ENCODE measurements around the gene TP53AIP1. TPM values are rescaled to one million over a fixed set of nuclear protein-coding genes. Genes with fewer than 3 reads are reported as not detected.

The TP53AIP1 gene, protein sequence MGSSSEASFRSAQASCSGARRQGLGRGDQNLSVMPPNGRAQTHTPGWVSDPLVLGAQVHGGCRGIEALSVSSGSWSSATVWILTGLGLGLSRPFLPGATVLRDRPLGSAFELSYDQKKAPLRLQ
- polyA plus RNA-seq, result 0.31 TPM
- long read RNA-seq, donor 1, result 0 reads
- long read RNA-seq, donor 2, result 0 reads
- long read RNA-seq, donor 3, result 0 reads
- long read RNA-seq, donor 4, result 0 reads
- long read RNA-seq, donor 5, result 0 reads
- long read RNA-seq, donor 6, result 0 reads
- long read RNA-seq, donor 7, result 0 reads
- long read RNA-seq, donor 8, result 0 reads
- long read RNA-seq, donor 9, result 0 reads
- long read RNA-seq, donor 10, result 0 reads
- long read RNA-seq, donor 11, result 0 reads

DNA sequence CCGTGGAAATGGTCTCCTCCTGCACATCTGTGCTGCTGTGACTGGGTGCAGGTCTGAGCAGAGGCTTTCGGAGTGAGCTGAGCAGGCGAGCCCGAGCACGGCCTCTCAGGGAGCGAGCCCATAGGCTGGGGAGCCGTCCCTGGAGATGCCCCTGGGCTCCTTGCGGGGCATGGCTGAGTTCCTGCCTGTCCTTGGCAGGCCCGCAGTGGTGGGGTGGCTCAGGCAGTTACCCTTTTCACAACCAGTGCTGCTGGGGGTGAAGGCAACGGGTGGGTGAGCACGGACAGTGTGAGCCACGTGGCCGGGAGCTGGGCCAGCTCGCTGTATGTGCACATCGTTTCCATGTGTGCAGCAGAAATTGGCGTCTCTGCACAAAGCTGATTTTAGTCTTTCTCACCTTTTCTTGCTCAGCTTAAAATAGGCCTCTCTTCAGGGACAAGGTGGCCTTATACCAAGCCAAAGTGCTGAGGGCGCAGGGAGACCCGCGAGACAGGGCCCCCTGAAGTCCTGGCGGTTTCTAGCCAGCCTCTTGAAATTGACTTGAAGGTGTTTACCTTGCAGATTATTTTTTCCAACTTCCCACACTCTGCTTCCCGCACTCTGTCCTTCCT, at the start of gene TP53AIP1:
Gene TP53AIP1 (minus strand): TSS at position 55 of the 611 bp plus-strand sequence. CDS start 5,053 bp downstream, outside the sequence.
- Histone ChIP-seq H3K36me3 (ENCODE audit: control insufficient read depth, insufficient read depth, low read length) (no peaks in the 10 kb centered on the region), H3K4me3 (ENCODE audit: low read length) (no peak within 1 kb of the TSS), H3K4me1 (ENCODE audit: control insufficient read depth, insufficient read depth, low read length) (no peaks in the 10 kb centered on the region), H3K27ac (ENCODE audit: low read length) (no peak within 1 kb of the TSS), H3K9me3 (ENCODE audit: control insufficient read depth, low read depth, low read length) (no peaks in the 10 kb centered on the region), H3K27me3 (ENCODE audit: control insufficient read depth, insufficient read depth, low read length) (no peaks in the 10 kb centered on the region)
- DNase-seq, result no peak
- WGBS (ENCODE audit: insufficient coverage, low lambda C conversion rate), result 67% methylated on average over 1 of the region's 21 CpGs

DNA sequence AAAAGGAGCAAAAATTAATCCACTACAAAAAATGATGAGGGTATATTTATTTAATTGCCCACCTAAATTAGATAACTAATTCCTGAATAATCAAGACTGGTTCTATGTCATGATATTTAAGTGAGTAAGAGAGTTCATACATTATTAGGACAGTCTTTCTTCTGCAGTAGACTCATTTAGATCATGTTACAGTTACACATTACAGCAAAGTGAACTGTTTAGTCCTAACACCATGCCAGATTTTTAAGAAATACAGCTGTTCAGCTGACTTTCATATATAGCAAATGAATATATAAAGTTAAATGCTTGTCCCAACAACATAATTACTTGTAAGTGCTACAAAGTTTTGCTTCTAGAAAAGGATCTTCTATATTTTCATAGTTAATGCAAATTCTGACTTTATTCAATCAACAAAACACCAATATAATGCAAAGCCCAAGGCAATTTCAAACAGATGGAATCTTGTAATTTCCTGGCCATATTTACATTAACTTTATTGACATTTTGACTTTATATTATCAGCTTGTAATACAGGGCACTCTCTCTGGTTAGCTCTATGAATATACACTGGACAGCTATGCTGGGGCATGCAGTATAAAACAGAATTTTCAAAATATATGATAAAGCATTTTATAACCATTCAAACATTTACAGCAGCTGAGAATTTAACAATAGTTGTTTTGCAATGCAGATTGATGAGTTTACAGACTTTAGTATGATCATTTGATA, 45.7 kb upstream of the TP53AIP1 start:
- Histone ChIP-seq H3K27me3 (ENCODE audit: control insufficient read depth, insufficient read depth, low read length) (no peaks in the 10 kb centered on the region), H3K4me1 (ENCODE audit: control insufficient read depth, insufficient read depth, low read length) (no peaks in the 10 kb centered on the region), H3K9me3 (ENCODE audit: control insufficient read depth, low read depth, low read length) (no peaks in the 10 kb centered on the region), H3K36me3 (ENCODE audit: control insufficient read depth, insufficient read depth, low read length) (no peaks in the 10 kb centered on the region), H3K27ac (ENCODE audit: low read length) (no peak overlapping the region), H3K4me3 (ENCODE audit: low read length) (no peak overlapping the region)
- no peak for DNase-seq

DNA sequence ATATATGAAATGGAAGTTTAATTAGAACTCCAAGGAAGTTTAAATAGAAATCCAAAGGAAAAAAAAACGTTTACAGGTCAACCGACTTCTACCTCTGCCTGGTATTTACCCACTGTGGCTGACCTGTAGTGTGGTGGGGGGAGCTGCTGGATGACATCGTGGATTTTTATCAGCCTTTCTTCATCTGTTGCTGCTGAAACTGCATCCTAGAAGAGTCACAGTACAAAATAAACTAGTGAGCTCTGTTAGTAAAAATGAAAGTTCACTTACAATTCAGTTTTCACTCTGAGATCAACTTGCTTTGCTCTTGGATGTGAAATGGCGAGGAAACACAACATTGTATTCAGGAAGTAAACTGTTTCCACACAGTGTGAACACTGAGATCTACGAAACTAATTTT, 43.2 kb upstream of the TP53AIP1 start:
- Histone ChIP-seq H3K36me3 (ENCODE audit: control insufficient read depth, insufficient read depth, low read length) (peaks cover 5% of the 10 kb centered on the region), H3K27me3 (ENCODE audit: control insufficient read depth, insufficient read depth, low read length) (no peaks in the 10 kb centered on the region)
- no CpG with 5 or more reads among the region's 5 CpGs for WGBS (ENCODE audit: insufficient coverage, low lambda C conversion rate)

DNA sequence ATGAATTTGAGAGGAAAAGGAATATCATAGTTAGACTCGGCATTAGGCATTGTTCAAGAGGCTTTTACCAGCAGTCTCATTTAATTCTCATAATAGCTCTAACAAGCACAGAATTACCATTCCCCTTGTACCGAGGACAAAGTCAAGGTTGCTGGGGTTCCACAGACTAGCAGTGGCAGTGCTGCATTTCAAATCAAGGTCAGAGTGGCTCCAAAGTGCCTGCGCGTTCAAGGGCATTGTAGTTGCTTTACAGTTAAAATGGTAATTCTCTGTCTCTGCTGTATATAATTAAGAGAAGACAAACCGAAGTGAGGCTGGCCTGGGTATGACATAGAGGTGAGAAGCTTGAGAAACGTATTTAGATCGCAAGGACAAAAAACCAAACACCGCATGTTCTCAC, 40.4 kb upstream of the TP53AIP1 start:
- WGBS (ENCODE audit: insufficient coverage, low lambda C conversion rate), result 86% methylated on average over 3 of the region's 8 CpGs
- Histone ChIP-seq H3K9me3 (ENCODE audit: control insufficient read depth, low read depth, low read length) (no peaks in the 10 kb centered on the region), H3K4me3 (ENCODE audit: low read length) (no peak overlapping the region), H3K36me3 (ENCODE audit: control insufficient read depth, insufficient read depth, low read length) (peaks cover 9% of the 10 kb centered on the region), H3K4me1 (ENCODE audit: control insufficient read depth, insufficient read depth, low read length) (no peaks in the 10 kb centered on the region), H3K27ac (ENCODE audit: low read length) (no peak overlapping the region), H3K27me3 (ENCODE audit: control insufficient read depth, insufficient read depth, low read length) (no peaks in the 10 kb centered on the region)
- no peak for DNase-seq

More for the DNA sequence above, 43.2 kb upstream of the TP53AIP1 start:
- DNase-seq, result no peak
- no peak overlapping the region for H3K4me3 ChIP-seq (ENCODE audit: low read length)
- H3K4me1 ChIP-seq (ENCODE audit: control insufficient read depth, insufficient read depth, low read length), result no peaks in the 10 kb centered on the region
- H3K27ac ChIP-seq (ENCODE audit: low read length), result no peak overlapping the region
- H3K9me3 ChIP-seq (ENCODE audit: control insufficient read depth, low read depth, low read length), result no peaks in the 10 kb centered on the region

DNA sequence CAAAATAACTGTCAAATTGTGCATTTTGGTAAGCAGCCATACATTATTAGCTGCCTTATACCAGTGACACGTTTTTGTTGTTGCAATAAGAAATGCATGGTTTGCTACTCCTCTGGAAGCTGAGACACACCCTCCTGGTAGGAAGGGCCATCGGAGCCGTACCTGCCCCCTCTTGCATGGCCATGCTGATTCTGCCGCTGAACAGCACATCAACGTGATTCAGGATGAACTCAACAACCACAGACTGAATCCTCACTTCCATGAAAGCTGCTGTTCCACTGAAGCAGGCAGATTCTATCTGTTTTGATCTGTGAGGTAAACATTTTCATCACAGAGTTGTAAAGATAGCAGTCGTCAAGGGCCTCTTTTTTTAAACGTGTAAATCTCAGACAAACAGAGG, 38.6 kb upstream of the TP53AIP1 start:
- Histone ChIP-seq H3K4me1 (ENCODE audit: control insufficient read depth, insufficient read depth, low read length) (no peaks in the 10 kb centered on the region), H3K27me3 (ENCODE audit: control insufficient read depth, insufficient read depth, low read length) (no peaks in the 10 kb centered on the region), H3K36me3 (ENCODE audit: control insufficient read depth, insufficient read depth, low read length) (peaks cover 20% of the 10 kb centered on the region), H3K27ac (ENCODE audit: low read length) (no peak overlapping the region), H3K9me3 (ENCODE audit: control insufficient read depth, low read depth, low read length) (no peaks in the 10 kb centered on the region), H3K4me3 (ENCODE audit: low read length) (no peak overlapping the region)
- no peak for DNase-seq
- WGBS (ENCODE audit: insufficient coverage, low lambda C conversion rate), result no CpG with 5 or more reads among the region's 7 CpGs

DNA sequence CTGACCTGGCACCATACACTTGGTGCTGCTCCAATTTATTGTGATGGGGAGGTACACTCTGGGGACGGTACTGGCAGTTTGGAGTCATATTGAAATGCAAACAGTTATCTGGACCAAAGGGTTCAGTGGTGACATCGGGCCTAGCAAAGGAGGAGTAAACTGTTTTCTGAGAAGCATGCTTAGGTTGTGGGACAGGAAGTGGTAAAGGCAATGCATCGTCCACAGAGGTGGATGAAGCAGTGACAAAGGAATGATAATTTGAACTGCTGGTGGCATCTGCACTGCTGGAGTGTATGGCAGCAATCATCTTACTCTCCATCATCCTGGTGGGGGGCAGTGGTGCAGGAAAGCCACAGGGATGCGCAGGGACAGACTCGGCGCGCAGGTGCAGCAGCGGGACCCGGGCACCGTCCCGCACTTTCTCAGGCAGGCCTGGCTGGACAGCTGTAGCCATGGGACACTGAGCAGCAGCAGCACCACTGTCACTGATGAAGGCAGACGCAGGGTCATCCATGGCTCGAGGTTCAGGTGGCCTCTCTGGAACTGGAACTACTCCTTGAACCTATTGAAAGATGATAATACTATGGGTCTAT, 28.0 kb upstream of the TP53AIP1 start:
- H3K4me1 ChIP-seq (ENCODE audit: control insufficient read depth, insufficient read depth, low read length), result no peaks in the 10 kb centered on the region
- DNase-seq, result no peak
- H3K4me3 ChIP-seq (ENCODE audit: low read length), result no peak overlapping the region
- no peaks in the 10 kb centered on the region for H3K9me3 ChIP-seq (ENCODE audit: control insufficient read depth, low read depth, low read length)
- H3K36me3 ChIP-seq (ENCODE audit: control insufficient read depth, insufficient read depth, low read length), result peaks cover 68% of the 10 kb centered on the region
- H3K27ac ChIP-seq (ENCODE audit: low read length), result no peak overlapping the region
- H3K27me3 ChIP-seq (ENCODE audit: control insufficient read depth, insufficient read depth, low read length), result no peaks in the 10 kb centered on the region
- no CpG with 5 or more reads among the region's 13 CpGs for WGBS (ENCODE audit: insufficient coverage, low lambda C conversion rate)

DNA sequence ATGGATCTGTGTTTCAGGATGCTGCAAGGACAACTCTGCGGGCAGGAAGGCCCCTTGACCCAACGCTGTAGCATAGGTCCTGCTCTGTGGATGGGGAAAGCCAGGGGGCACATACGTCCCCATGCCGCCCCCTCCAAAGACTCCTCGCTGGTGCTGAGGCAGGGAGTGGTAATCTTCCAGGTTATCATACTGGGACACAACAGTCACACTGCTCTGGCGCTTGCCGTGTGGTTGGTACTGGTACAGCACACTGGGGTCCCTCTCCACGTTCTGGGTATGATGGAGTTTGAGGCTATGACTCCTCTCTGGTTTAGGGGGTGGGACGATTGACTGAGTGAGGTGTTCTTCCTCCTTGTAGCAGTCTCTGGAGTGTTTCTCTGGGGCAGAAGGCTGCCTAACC, 26.2 kb upstream of the TP53AIP1 start:
- Histone ChIP-seq H3K27me3 (ENCODE audit: control insufficient read depth, insufficient read depth, low read length) (no peaks in the 10 kb centered on the region), H3K9me3 (ENCODE audit: control insufficient read depth, low read depth, low read length) (no peaks in the 10 kb centered on the region), H3K4me3 (ENCODE audit: low read length) (no peak overlapping the region), H3K27ac (ENCODE audit: low read length) (no peak overlapping the region), H3K4me1 (ENCODE audit: control insufficient read depth, insufficient read depth, low read length) (no peaks in the 10 kb centered on the region), H3K36me3 (ENCODE audit: control insufficient read depth, insufficient read depth, low read length) (peaks cover 53% of the 10 kb centered on the region)
- no CpG with 5 or more reads among the region's 9 CpGs for whole genome bisulfite sequencing (ENCODE audit: insufficient coverage, low lambda C conversion rate)
- DNase-seq, result no peak

DNA sequence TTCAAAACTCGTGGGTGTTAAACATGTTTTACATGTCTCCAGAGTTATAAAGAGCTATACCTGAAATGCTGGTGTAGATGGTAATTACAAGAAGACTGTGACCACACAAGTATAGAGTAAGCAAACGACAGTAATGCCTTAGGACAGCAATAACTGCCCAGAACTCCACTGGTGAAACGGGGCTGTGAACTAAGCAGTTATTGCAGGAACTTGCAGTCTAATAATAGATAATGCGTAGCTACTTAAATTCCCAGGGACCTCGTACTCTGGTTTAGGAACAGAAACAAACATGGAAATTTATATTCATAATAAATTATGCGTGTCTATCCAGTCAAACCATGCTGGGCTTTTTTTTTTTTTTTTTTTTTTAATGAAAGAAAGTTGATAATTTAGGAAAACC, 24.9 kb upstream of the TP53AIP1 start:
- Histone ChIP-seq H3K4me1 (ENCODE audit: control insufficient read depth, insufficient read depth, low read length) (no peaks in the 10 kb centered on the region), H3K4me3 (ENCODE audit: low read length) (no peak overlapping the region), H3K9me3 (ENCODE audit: control insufficient read depth, low read depth, low read length) (no peaks in the 10 kb centered on the region), H3K27me3 (ENCODE audit: control insufficient read depth, insufficient read depth, low read length) (no peaks in the 10 kb centered on the region), H3K27ac (ENCODE audit: low read length) (no peak overlapping the region), H3K36me3 (ENCODE audit: control insufficient read depth, insufficient read depth, low read length) (peaks cover 40% of the 10 kb centered on the region)
- 86% methylated on average over 1 of the region's 6 CpGs for WGBS (ENCODE audit: insufficient coverage, low lambda C conversion rate)
- DNase-seq, result no peak

DNA sequence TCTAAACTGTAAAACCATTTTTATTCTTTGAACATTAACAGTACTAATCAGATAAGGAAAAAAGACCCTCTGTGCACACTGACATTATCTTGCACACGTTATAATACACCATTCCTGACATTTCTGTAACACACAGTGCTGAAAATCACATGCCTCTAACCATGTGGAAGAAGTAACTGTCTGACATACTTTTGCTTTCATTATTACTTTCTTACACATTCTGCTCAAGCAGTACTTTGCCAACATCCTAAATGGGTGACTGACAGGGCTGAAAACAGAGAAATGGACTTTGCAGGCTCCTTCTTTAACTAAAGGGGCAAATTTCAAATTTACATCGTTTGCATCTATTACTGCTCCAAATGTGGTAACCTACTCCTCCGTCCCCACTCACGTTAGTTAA, 22.8 kb upstream of the TP53AIP1 start:
- Histone ChIP-seq H3K27me3 (ENCODE audit: control insufficient read depth, insufficient read depth, low read length) (no peaks in the 10 kb centered on the region), H3K4me1 (ENCODE audit: control insufficient read depth, insufficient read depth, low read length) (no peaks in the 10 kb centered on the region), H3K27ac (ENCODE audit: low read length) (no peak overlapping the region), H3K4me3 (ENCODE audit: low read length) (no peak overlapping the region), H3K9me3 (ENCODE audit: control insufficient read depth, low read depth, low read length) (no peaks in the 10 kb centered on the region), H3K36me3 (ENCODE audit: control insufficient read depth, insufficient read depth, low read length) (peaks cover 22% of the 10 kb centered on the region)
- DNase-seq, result peak in 1 of 2 donors; percentile 31
- no CpG with 5 or more reads among the region's 4 CpGs for WGBS (ENCODE audit: insufficient coverage, low lambda C conversion rate)

DNA sequence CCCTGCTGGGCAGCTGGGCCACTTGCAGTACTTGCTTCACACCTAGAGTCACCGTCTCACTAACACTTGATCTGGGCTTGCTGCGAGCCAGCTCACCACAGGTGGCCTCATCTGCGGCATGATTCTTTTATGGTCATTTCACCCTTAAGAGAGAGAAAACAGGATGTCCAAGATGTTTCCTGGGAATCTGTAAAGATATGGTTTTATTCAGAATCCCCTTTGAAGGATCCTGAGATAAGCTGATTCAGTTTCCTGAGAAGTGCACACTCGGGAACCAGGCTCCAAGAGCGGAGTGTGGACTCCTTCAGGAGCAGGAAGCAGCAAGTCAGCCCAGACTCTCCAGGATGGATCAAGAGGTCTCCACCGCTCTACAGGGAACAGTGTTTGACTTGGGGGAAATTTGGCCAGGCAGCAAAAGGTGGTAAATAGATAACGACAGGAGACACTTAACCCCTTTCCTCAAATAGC, 21.8 kb upstream of the TP53AIP1 start:
- Histone ChIP-seq H3K4me3 (ENCODE audit: low read length) (no peak overlapping the region), H3K9me3 (ENCODE audit: control insufficient read depth, low read depth, low read length) (no peaks in the 10 kb centered on the region), H3K4me1 (ENCODE audit: control insufficient read depth, insufficient read depth, low read length) (no peaks in the 10 kb centered on the region), H3K27ac (ENCODE audit: low read length) (no peak overlapping the region), H3K27me3 (ENCODE audit: control insufficient read depth, insufficient read depth, low read length) (no peaks in the 10 kb centered on the region), H3K36me3 (ENCODE audit: control insufficient read depth, insufficient read depth, low read length) (peaks cover 14% of the 10 kb centered on the region)
- no peak for DNase-seq
- WGBS (ENCODE audit: insufficient coverage, low lambda C conversion rate), result 60% methylated on average over 1 of the region's 7 CpGs

Measured in large intestine (tissue), 12 donors.